Esophagus squamous epithelium (tissue), 4 donors: ENCODE measurements around the gene GALNT7.

Source experiments
- CTCF ChIP-seq, 6 experiments: fragments of 450-650 bp in 4 of 6; fragments of 200-600 bp in 2 of 6; sonication (generic) in 2 of 6; IDR thresholded peaks; one replicate each; pipeline ENCODE4 v1.5.1; 2016 to 2019; ENCODE audit warnings: antibody characterized with exemption in 6 of 6, mild to moderate bottlenecking in 4 of 6, moderate library complexity in 4 of 6
- POLR2A ChIP-seq, 4 donors: fragments of 450-650 bp; IDR thresholded peaks; one replicate each; pipeline ENCODE4 v1.6.1; 2017; ENCODE audit warnings: antibody characterized with exemption in 4 of 4, mild to moderate bottlenecking in 4 of 4, moderate library complexity in 3 of 4

GRCh38 chr4:173262375-173262774 is 93.8 kb downstream of the GALNT7 start:
- TF ChIP-seq CTCF (IDR thresholded peaks at IDR 0.05) (no peak), POLR2A (IDR thresholded peaks at IDR 0.05) (no peak)
